T1000 (cell line): Measurements from ENCODE around the gene SMOC1.

Experiments used
- DNase-seq: peaks from one replicate; lab custom pipeline; 2025; ENCODE audit warnings: mixed read lengths; lab: John Stamatoyannopoulos, UW

Gene SMOC1

GRCh38 chr14:69943084-69943780 lies 64.0 kb downstream of the SMOC1 start:
- no peak for DNase-seq

DNA sequence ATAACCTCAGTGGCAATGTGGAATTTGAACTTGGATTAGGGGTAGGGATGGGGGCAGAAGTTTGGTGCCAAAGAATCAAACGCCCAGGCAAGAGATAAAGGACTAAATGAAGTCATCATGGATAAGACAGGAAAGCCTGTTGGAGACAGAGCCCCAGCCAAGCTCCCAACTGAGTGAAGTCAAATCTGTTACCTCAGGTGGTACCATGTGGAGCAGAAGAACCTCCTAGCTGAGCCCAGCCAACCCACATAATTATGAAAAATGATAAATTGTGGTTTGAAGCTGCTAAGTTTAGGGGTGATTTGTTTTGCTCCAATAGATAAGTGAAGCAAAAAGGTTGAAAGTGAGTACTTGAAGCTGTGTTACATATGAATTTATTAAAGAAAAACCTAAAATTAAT lies 66.1 kb downstream of the SMOC1 start:
- no peak for DNase-seq

- no peak for DNase-seq
Observed at GRCh38 chr14:69945912-69946311, 66.7 kb downstream of the SMOC1 start.

DNA sequence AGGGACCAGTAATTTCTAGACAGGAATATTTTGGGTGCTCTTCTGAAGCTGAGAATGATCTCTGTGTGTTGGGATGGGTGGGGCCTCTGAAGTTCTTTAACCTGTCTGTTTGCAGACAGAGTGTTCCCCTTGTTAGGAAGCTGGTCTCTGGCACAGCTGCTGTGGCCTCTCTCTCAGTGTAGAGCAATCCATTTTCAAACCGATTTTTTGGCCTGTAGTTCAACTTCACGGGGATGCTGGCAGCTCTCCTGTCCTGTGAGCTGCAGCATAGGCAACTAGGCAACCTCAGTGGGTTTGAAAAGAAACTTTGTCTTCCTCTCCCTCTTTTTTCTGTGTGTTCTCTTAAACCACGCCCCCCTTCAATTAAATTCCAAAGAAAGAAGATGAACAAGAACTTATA lies 69.1 kb downstream of the SMOC1 start:
- no peak for DNase-seq

GRCh38 chr14:69951263-69951662 lies 72.0 kb downstream of the SMOC1 start:
- DNase-seq, result no peak

GRCh38 chr14:69951935-69952334 lies 72.7 kb downstream of the SMOC1 start:
- DNase-seq, result no peak

GRCh38 chr14:69953266-69953915 lies 74.2 kb downstream of the SMOC1 start:
- DNase-seq, result no peak

GRCh38 chr14:69955855-69956845 lies 76.9 kb downstream of the SMOC1 start:
- no peak for DNase-seq

DNA sequence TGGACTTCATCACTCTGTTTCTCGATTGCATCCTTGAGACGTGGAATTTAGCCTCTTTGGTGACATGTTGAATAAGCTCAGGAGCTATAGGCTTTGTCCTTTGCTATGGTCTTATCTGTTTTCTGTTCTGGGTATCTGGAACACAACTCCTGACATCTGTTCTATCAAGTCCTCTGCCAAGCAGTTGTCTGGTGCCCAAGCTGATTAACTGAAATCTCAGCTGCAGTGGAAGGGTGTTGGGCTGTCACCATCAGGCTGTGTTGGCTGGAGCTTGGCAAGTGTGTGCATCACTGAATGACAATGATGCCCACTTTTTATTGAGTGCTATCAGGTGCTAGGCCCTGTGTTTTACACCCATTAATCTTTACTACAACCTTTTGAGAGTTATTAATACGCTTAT lies 77.8 kb downstream of the SMOC1 start:
- DNase-seq, result no peak

GRCh38 chr14:69957986-69958385 lies 78.8 kb downstream of the SMOC1 start:
- no peak for DNase-seq

- DNase-seq, result no peak
Observed at GRCh38 chr14:69959136-69959535, 79.9 kb downstream of the SMOC1 start.

DNA sequence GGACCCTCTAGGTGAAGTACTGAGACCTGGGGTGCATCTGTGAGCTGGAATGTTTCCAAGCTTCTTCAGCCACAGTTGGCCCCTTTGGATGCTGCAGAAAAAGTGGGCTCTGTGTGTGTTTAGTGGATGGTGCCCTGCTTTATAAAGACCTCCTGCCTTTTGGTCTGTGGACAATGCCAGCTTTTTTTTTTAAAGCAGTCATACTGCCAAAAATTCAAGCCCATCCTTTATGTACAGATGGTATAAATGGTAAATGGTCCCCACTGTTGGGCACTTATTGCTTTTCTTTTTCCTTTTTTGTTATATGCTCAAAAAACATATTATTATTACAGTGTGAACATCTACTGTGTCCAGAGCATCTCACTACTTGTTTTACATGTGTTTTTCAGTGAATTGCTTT lies 81.1 kb downstream of the SMOC1 start:
- no peak for DNase-seq

DNA sequence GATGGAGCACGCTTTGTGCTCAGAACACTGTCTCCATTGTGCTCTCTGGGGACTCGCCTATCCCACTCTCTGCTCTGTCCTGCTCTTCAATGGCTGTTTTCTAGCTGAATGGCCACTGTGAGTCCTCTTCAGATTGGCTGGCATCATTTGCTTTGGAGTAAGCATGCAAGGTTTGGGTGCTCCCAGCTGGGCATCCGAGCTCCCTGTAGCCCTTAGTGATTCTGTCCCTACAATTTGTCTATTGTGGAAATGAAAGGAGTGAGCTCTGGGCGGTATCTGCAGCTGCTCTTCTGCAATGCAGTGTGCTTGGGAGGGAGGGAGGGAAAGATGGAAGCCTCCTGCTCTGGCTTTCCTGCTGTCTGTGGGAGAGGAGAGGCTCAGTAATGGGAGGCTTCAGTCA lies 84.8 kb downstream of the SMOC1 start:
- no peak for DNase-seq

DNA sequence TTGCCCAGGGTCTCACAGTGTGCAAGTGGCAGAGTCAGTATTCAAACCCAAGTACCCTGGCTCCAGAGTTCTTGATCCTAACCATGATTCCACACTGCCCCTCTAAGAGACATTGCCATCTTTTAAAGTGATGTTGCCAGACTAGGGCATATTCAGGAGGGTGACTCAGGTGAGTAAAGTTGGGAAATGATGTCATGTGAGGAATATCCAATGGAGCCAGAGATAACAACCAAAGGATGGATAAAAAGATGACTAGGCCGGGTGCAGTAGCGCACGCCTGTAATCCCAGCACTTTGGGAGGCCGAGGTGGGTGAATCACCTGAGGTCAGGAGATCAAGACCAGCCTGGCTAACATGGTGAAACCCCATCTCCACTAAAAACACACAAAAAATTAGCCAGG lies 85.6 kb downstream of the SMOC1 start:
- no peak for DNase-seq

DNA sequence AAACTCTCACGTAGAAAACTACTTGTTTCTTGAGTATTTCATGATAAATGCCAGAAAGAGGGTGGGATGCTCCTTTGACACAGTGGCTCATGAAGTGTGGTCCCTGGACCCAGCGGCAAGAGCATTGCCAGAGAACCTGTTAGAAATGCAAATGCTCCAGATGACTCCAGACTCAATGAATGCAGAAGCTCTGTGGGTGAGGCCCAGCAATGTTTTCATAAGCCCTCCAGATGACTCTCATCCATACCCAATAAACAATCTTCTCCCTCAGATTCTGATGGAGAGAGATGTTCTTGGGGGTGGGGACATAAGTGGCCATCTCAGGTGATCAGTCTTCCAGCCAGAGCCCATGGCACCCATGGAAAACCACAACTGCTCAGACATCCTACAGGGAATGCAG lies 88.9 kb downstream of the SMOC1 start:
- no peak for DNase-seq

GRCh38 chr14:69968681-69969080 lies 89.5 kb downstream of the SMOC1 start:
- no peak for DNase-seq

DNA sequence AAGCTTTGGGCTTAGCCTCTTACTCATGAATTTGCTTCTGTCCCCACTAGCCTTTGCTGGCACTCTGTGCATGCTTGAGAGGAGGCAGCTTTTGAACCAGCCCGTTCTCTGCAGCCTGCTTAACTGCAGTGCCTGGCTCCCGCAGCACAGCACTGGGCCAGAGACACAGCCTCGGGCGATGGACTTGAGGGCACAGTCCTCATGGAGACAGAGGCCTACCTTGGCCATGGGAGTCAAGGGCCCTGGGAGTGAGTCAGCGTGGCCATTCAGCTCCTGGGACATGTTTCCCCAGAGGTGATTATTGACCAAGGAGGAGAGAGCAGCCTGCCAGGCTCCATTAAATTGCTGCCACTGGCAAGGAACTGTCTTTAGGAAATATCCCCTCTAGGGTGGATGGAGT lies 93.5 kb downstream of the SMOC1 start:
- no peak for DNase-seq

- no peak for DNase-seq
Observed at GRCh38 chr14:69973846-69974245, 94.6 kb downstream of the SMOC1 start.

DNA sequence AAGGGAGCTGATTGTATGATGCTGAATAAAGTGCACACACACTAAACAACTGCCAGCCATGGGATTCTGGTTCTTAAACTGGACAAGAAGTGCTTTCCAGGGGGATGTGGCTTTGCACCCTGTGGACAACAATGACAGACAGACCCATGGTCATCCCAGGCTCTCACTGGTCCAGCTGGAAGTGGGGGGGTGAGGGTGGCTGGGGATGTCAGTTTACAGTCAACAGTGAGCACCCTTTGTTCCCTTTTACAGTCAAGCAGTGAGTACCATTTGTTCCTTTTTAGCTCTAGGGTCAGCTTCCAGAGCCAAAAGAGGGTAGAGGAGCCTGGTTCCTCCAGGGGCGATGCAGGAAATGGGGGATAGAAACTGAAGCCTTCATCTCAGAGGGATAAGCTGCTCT lies 100.7 kb downstream of the SMOC1 start:
- DNase-seq, result no peak

DNA sequence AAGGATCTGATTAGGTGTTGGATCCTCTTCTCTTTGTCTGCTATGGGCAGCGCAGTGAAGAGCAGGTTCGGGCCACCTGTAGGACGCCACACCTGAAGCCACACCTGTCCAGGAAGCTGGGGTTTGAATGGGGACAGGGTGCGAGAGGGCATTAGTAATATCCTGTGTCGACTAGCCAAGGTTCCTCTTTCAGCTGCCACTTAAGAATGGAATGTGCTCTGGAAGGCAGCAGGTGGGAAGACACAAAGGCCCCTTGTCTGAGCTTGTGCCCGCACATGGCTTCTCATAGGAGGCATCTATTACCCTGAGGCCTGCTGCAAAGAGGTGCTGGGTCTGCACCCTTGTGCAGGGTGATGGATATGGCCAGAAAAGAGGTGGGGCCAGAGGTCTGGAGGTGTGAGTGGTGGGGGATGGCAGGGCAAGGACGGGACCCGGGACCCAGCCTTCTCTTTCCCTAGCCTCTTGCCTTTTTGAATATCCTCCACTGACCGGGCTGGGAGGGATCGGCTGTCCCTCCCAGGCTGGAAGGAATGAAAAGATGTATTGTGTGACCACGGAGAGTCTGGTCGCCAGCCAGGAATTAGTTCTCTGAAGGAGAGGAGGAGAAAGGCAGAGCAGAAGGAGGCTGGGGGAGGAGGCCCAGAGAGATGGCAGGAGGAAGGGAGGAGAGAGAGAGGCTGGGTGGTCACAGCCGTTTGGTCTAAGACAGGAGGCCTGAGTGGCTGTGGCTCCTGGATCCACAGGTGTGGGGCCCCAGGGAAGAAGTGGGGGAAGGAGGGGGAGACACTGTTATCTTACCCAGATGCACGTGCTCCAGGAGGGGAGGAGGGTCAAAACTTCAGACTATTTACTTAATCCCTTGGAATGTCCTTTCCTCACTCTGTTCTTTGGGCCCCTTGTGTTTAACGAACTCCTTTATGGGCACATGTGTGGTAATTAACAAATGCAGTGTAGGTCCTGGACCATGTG lies 101.5 kb downstream of the SMOC1 start:
- DNase-seq, result no peak

DNA sequence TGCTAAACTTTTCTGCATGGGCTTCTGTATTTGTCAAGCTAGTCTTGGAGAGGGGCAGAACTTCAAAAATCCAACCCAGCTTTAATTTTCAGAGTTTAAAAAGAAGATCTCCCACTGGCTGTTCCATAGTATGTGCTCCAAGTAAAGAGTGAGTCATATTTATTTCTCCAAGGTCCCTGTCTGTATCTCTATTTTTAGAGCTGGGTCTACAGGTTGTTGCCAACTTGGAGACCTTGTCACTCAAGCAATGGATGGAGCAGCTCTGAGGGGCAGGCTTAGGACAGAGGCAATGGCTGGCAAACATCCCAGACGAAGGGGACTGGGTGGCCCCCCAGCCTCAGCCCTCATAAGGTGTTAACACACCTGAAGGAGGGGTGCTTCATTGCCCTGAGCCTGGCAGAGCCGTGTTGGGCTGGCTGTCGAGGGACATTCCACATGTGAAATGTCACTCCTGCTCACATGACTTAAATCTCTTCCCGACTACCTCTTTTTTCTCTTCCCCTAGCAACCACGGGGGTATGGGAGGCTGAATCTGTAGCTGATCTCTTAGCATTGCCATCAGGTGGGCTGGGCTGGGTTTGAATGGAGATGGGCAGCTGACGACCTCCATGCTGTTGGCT lies 103.1 kb downstream of the SMOC1 start:
- DNase-seq, result no peak
